Uterus (tissue), 4 donors: ENCODE data around the gene BCAT1. TPM values are rescaled to one million over a fixed set of nuclear protein-coding genes. Genes with fewer than 3 reads are reported as not detected.

ENCODE experiments used
- DNase-seq, 2 donors: peaks; one replicate each; pipeline ENCODE4 v3.0.0-alpha.2; 2019 to 2020
- H3K27ac ChIP-seq, 2 donors: fragments of 200-600 bp; sonication (generic); 1 replicate in 1 of 2; 2 replicates in 1 of 2; pipeline ENCODE4 v1.5.1; 2016 to 2018
- H3K27me3 ChIP-seq, 2 donors: fragments of 200-600 bp; sonication (generic); one replicate each; pipeline ENCODE4 v1.5.1; 2018 to 2019; ENCODE audit warnings: control low read depth in 1 of 2
- H3K36me3 ChIP-seq, 2 donors: fragments of 200-600 bp; sonication (generic); one replicate each; pipeline ENCODE4 v1.5.1; 2019; ENCODE audit warnings: control low read depth in 1 of 2
- H3K4me1 ChIP-seq, 2 donors: fragments of 200-600 bp; sonication (generic); one replicate each; pipeline ENCODE4 v1.5.1; 2018 to 2019; ENCODE audit warnings: control low read depth in 1 of 2
- H3K4me3 ChIP-seq, 2 donors: fragments of 200-600 bp; sonication (generic); 1 replicate in 1 of 2; 2 replicates in 1 of 2; pipeline ENCODE4 v1.5.1; 2018 to 2019; ENCODE audit warnings: mild to moderate bottlenecking in 1 of 2
- H3K9me3 ChIP-seq, 2 donors: fragments of 200-600 bp; sonication (generic); one replicate each; pipeline ENCODE4 v1.5.1; 2019; ENCODE audit warnings: control low read depth in 1 of 2
- CTCF ChIP-seq, 4 experiments: fragments of 200-600 bp in 2 of 4; fragments of 450-650 bp in 2 of 4; sonication (generic) in 2 of 4; IDR thresholded peaks; one replicate each; pipeline ENCODE4 v1.5.1; 2016 to 2019; ENCODE audit warnings: antibody characterized with exemption in 4 of 4, mild to moderate bottlenecking in 2 of 4, moderate library complexity in 1 of 4
- POLR2A ChIP-seq, 2 donors: fragments of 450-650 bp; IDR thresholded peaks; one replicate each; pipeline ENCODE4 v1.6.1; 2016; ENCODE audit warnings: antibody characterized with exemption in 2 of 2, mild to moderate bottlenecking in 1 of 2, moderate library complexity in 1 of 2
- intact Hi-C: fragments of 100-400 bp; cut with DNase I; formaldehyde crosslinking; loops from one replicate; pipeline ENCODE4 v1.15.1; 2023; ENCODE audit warnings: low total_unique reads
- total RNA-seq, 4 donors: library from RNA; depleted of rRNA in 3 of 4; stranded (reverse); fragments of >200 nt in 3 of 4; gene quantifications; one replicate each; pipeline versions ENCODE4 v1.1.0 to v1.2.4, GENCODE V29; 2014 to 2023
- donor health status: DM: yes; HTN: yes; CAD: no.

BCAT1 gene
- total RNA-seq, 4 donors from 2014 or later = 23.6 to 221 (median 59.7) TPM

GRCh38 chr12:24806386-24806785, 142.5 kb downstream of the BCAT1 start:
- TF ChIP-seq POLR2A (IDR thresholded peaks at IDR 0.05) (no peak), CTCF (IDR thresholded peaks at IDR 0.05) (no peak)

GRCh38 chr12:24803430-24804245, 145.3 kb downstream of the BCAT1 start:
- H3K27me3 ChIP-seq = no peaks in the 10 kb centered on the region
- TF ChIP-seq CTCF (IDR thresholded peaks at IDR 0.05) (no peak), POLR2A (IDR thresholded peaks at IDR 0.05) (no peak)
- intact Hi-C loops = no loop called here

More at GRCh38 chr12:24806386-24806785, 142.5 kb downstream of the BCAT1 start:
- Histone ChIP-seq H3K27ac (no peak overlapping the region), H3K27me3 (no peaks in the 10 kb centered on the region), H3K4me3 (no peak overlapping the region), H3K9me3 (no peaks in the 10 kb centered on the region), H3K4me1 (no peaks in the 10 kb centered on the region), H3K36me3 (no peaks in the 10 kb centered on the region)
- DNase-seq = no peak
- intact Hi-C loops = no loop called here

GRCh38 chr12:24798335-24798734, 150.6 kb downstream of the BCAT1 start:
- DNase-seq = no peak
- TF ChIP-seq CTCF (IDR thresholded peaks at IDR 0.05) (no peak), POLR2A (IDR thresholded peaks at IDR 0.05) (no peak)
- H3K36me3 ChIP-seq = no peaks in the 10 kb centered on the region
- no peak overlapping the region for H3K27ac ChIP-seq
- H3K4me3 ChIP-seq = no peak overlapping the region
- intact Hi-C loops = no loop called here
- no peaks in the 10 kb centered on the region for H3K4me1 ChIP-seq
- no peaks in the 10 kb centered on the region for H3K27me3 ChIP-seq
- H3K9me3 ChIP-seq = no peaks in the 10 kb centered on the region

More at GRCh38 chr12:24803430-24804245, 145.3 kb downstream of the BCAT1 start:
- DNase-seq = no peak
- Histone ChIP-seq H3K36me3 (no peaks in the 10 kb centered on the region), H3K9me3 (no peaks in the 10 kb centered on the region), H3K4me1 (no peaks in the 10 kb centered on the region), H3K27ac (no peak overlapping the region), H3K4me3 (no peak overlapping the region)

- no peaks in the 10 kb centered on the region for H3K4me1 ChIP-seq
- intact Hi-C loops = no loop called here
- no peak overlapping the region for H3K4me3 ChIP-seq
- H3K9me3 ChIP-seq = no peaks in the 10 kb centered on the region
- DNase-seq = no peak
- no peak overlapping the region for H3K27ac ChIP-seq
- H3K36me3 ChIP-seq = no peaks in the 10 kb centered on the region
- TF ChIP-seq CTCF (IDR thresholded peaks at IDR 0.05) (no peak), POLR2A (IDR thresholded peaks at IDR 0.05) (no peak)
- H3K27me3 ChIP-seq = no peaks in the 10 kb centered on the region
These were observed 151.0 kb downstream of the BCAT1 start for GRCh38 chr12:24797901-24798300.

GRCh38 chr12:24796876-24797275, 152.0 kb downstream of the BCAT1 start:
- TF ChIP-seq CTCF (IDR thresholded peaks at IDR 0.05) = no peak
- TF ChIP-seq POLR2A (IDR thresholded peaks at IDR 0.05) = no peak
- H3K27me3 ChIP-seq = no peaks in the 10 kb centered on the region
- DNase-seq = no peak
- no peak overlapping the region for H3K4me3 ChIP-seq
- no peaks in the 10 kb centered on the region for H3K4me1 ChIP-seq
- intact Hi-C loops = no loop called here
- H3K9me3 ChIP-seq = no peaks in the 10 kb centered on the region
- H3K36me3 ChIP-seq = no peaks in the 10 kb centered on the region
- no peak overlapping the region for H3K27ac ChIP-seq
